Endodermal cell (in vitro differentiated cells): ENCODE data around the gene NTSR1. TPM values are rescaled to one million over a fixed set of nuclear protein-coding genes. Genes with fewer than 3 reads are reported as not detected.

Experiments
- DNase-seq: peaks from one replicate; pipeline ENCODE4 v3.0.0-alpha.2; 2017
- H3K27ac ChIP-seq: 2 replicates; pipeline ENCODE4 v1.5.1; 2013; ENCODE audit warnings: mild to moderate bottlenecking, low read depth, low read length, moderate library complexity
- H3K27me3 ChIP-seq: 2 replicates; pipeline ENCODE4 v1.6.1; 2013; ENCODE audit warnings: mild to moderate bottlenecking, low read length, moderate library complexity; ENCODE audit not compliant: insufficient read depth, control insufficient read depth, poor library complexity, severe bottlenecking
- H3K36me3 ChIP-seq: 2 replicates; pipeline ENCODE4 v1.7.0; 2013; ENCODE audit warnings: mild to moderate bottlenecking, low read length, moderate library complexity; ENCODE audit not compliant: control insufficient read depth, insufficient read depth
- H3K4me1 ChIP-seq: one replicate; pipeline ENCODE4 v1.7.0; 2013; ENCODE audit warnings: low read length; ENCODE audit not compliant: control insufficient read depth, insufficient read depth
- H3K4me3 ChIP-seq: 2 replicates; pipeline ENCODE4 v1.5.1; 2013; ENCODE audit warnings: mild to moderate bottlenecking, low read length, moderate library complexity
- H3K9ac ChIP-seq: 2 replicates; pipeline ENCODE4 v1.6.1; 2013; ENCODE audit warnings: mild to moderate bottlenecking, low read length, moderate library complexity; ENCODE audit not compliant: poor library complexity, severe bottlenecking; ENCODE audit errors: extremely low read depth
- H3K9me3 ChIP-seq: 2 replicates; pipeline ENCODE4 v1.6.1; 2013; ENCODE audit warnings: mild to moderate bottlenecking, low read length, moderate library complexity; ENCODE audit not compliant: control insufficient read depth
- H3K27ac Mint-ChIP-seq: 2 replicates; pipeline ENCODE4 v1.8.0; 2020; ENCODE audit warnings: mixed read lengths
- H3K27me3 Mint-ChIP-seq: 2 replicates; pipeline ENCODE4 v1.8.0; 2021; ENCODE audit warnings: mild to moderate bottlenecking, mixed read lengths; ENCODE audit not compliant: insufficient read depth
- H3K36me3 Mint-ChIP-seq: 2 replicates; pipeline ENCODE4 v1.8.0; 2020; ENCODE audit warnings: low read depth, mixed read lengths
- H3K4me1 Mint-ChIP-seq: 2 replicates; pipeline ENCODE4 v1.8.0; 2020; ENCODE audit warnings: mixed read lengths
- H3K4me3 Mint-ChIP-seq: 2 replicates; pipeline ENCODE4 v1.8.0; 2020; ENCODE audit warnings: mild to moderate bottlenecking, moderate library complexity, mixed read lengths
- H3K9me3 Mint-ChIP-seq: 2 replicates; pipeline ENCODE4 v1.8.0; 2020; ENCODE audit warnings: mild to moderate bottlenecking, mixed read lengths
- WGBS, 2 experiments: methylation state at CpG; one replicate each; pipeline versions ENCODE4 v1.1.5 to v1.1.7; 2013; ENCODE audit warnings: missing lambda C conversion rate in 2 of 2, mixed read lengths in 1 of 2; ENCODE audit not compliant: insufficient coverage in 1 of 2, insufficient read length in 1 of 2; 5-methylcytosine and 5-hydroxymethylcytosine counted together
- total RNA-seq, 2 donors: library from RNA; stranded (reverse); fragmentation: NEBNext Ultra II Directional in 1 of 2; extraction: Animal tissue kit (Norgen Biotek cat#: 25700) in 1 of 2; gene quantifications; 2 replicates in 1 of 2; 3 replicates in 1 of 2; pipeline ENCODE4 v1.2.1, GENCODE V29; 2021
- TF ChIP-seq, protein P1 (sequence below): fragments of 200-600 bp; sonication (generic); conservative IDR thresholded peaks from 2 replicates; pipeline ENCODE4 v1.5.0; 2021; ENCODE audit warnings: antibody characterized with exemption, mild to moderate bottlenecking

NTSR1 gene
- total RNA-seq, 2 donors from 2014 or later, result 0.11 to 0.62 TPM

DNA sequence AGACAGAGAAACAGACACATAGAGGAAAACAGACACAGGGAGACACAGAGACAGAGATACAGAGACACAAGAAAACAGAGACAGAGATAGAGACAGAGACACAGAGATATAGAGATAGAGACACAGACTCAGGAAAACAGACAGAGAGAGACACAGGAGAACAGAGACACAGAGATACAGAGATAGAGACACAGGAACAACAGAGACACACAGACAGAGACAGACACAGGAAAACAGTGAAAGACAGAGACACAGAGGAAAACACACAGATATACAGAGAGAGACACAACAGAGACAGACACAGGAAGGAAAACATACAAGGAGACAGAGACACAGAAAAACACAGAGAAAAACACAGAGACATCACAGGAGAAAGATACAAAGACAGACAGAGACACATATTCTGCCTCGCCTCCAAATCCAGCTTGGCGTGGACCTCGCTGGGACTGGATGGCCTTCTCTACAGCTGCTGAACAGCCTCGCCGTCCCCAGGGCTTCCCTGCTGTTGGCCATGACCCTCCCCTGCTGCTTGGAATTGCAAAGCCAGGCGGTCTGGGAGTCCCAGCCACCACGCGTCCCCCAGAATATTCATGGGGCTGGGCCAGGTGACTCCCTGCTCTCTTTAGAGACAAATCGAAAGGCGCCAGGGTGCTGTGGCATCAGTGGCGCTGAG, 36.8 kb downstream of the NTSR1 start:
- H3K27me3 Mint-ChIP-seq, result no peaks in the 10 kb centered on the region
- WGBS, 2 experiments, result 90 to 91% methylated on average over 7 to 11 of the region's 11 CpGs
- no peak overlapping the region for H3K27ac Mint-ChIP-seq

DNA sequence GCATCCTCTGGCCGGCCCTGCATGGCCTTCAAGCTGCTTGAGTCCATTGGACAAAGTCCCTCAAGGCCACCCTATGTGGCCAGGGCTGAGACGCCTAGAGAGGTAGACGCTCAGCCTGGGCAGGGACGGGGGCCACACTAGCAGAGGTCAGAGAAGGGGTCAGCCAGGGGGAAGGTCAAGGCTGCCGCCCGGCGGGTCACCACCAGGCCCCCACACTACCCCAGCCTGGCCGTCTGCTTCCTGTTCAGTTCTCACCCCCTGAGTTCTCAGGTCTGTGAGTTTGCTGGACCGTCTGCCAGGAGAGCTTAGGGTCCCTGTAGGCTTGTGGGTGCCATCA, 37.3 kb downstream of the NTSR1 start:
- Histone ChIP-seq H3K9me3 (no peaks in the 10 kb centered on the region), H3K27me3 (no peaks in the 10 kb centered on the region), H3K27ac (no peak overlapping the region), H3K4me1 (no peaks in the 10 kb centered on the region), H3K9ac (no peak overlapping the region), H3K36me3 (no peaks in the 10 kb centered on the region), H3K4me3 (no peak overlapping the region)
- TF ChIP-seq, protein P1, sequence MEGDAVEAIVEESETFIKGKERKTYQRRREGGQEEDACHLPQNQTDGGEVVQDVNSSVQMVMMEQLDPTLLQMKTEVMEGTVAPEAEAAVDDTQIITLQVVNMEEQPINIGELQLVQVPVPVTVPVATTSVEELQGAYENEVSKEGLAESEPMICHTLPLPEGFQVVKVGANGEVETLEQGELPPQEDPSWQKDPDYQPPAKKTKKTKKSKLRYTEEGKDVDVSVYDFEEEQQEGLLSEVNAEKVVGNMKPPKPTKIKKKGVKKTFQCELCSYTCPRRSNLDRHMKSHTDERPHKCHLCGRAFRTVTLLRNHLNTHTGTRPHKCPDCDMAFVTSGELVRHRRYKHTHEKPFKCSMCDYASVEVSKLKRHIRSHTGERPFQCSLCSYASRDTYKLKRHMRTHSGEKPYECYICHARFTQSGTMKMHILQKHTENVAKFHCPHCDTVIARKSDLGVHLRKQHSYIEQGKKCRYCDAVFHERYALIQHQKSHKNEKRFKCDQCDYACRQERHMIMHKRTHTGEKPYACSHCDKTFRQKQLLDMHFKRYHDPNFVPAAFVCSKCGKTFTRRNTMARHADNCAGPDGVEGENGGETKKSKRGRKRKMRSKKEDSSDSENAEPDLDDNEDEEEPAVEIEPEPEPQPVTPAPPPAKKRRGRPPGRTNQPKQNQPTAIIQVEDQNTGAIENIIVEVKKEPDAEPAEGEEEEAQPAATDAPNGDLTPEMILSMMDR, result no peak
- Mint-ChIP-seq H3K4me1 (no peaks in the 10 kb centered on the region), H3K4me3 (no peak overlapping the region), H3K36me3 (no peaks in the 10 kb centered on the region), H3K27ac (no peak overlapping the region), H3K27me3 (no peaks in the 10 kb centered on the region), H3K9me3 (no peaks in the 10 kb centered on the region)
- DNase-seq, result no peak
- WGBS, 2 experiments, result 90 to 92% methylated on average over 6 to 9 of the region's 9 CpGs

More for the DNA sequence above, 36.8 kb downstream of the NTSR1 start:
- Mint-ChIP-seq H3K36me3 (no peaks in the 10 kb centered on the region), H3K4me3 (no peak overlapping the region), H3K4me1 (no peaks in the 10 kb centered on the region), H3K9me3 (no peaks in the 10 kb centered on the region)
- no peak for DNase-seq
- Histone ChIP-seq H3K9me3 (no peaks in the 10 kb centered on the region), H3K4me3 (no peak overlapping the region), H3K4me1 (no peaks in the 10 kb centered on the region), H3K27me3 (no peaks in the 10 kb centered on the region), H3K27ac (no peak overlapping the region), H3K9ac (no peak overlapping the region), H3K36me3 (no peaks in the 10 kb centered on the region)
- TF ChIP-seq, protein P1, result no peak

DNA sequence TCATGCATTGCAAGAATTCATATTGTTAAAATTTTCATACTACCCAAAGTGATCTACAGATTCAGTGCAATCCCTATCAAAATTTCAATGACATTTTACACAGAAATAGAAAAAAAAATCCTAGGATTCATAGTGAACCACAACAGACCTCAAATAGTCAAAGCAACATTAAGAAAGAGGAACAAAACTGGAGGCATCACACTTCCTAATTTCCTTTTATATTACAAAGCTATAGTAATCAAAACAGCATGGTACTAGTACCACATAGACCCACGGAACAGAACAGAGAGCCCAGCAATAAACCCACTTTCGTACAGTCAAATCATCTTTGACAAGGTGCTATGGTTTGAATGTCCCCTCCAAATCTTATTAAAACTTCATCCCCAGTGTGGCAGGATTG, 39.7 kb downstream of the NTSR1 start:
- Histone ChIP-seq H3K27ac (no peak overlapping the region), H3K4me3 (no peak overlapping the region), H3K36me3 (no peaks in the 10 kb centered on the region), H3K9ac (no peak overlapping the region), H3K9me3 (no peaks in the 10 kb centered on the region), H3K4me1 (no peaks in the 10 kb centered on the region), H3K27me3 (no peaks in the 10 kb centered on the region)
- no peaks in the 10 kb centered on the region for H3K4me1 Mint-ChIP-seq
- no peak overlapping the region for H3K4me3 Mint-ChIP-seq
- no peak overlapping the region for H3K27ac Mint-ChIP-seq
- TF ChIP-seq, protein P1, result no peak
- H3K9me3 Mint-ChIP-seq, result no peaks in the 10 kb centered on the region
- DNase-seq, result no peak
- no peaks in the 10 kb centered on the region for H3K36me3 Mint-ChIP-seq
- no peaks in the 10 kb centered on the region for H3K27me3 Mint-ChIP-seq
- 43 to 60% methylated on average over 2 of the region's 2 CpGs for WGBS, 2 experiments
